Calu3 (cell line): Measurements from ENCODE around the gene LAMA1. TPM values are rescaled to one million over a fixed set of nuclear protein-coding genes. Genes with fewer than 3 reads are reported as not detected.

Experiments
- BruUV-seq: library from RNA; stranded (reverse); fragments of 400-500 nt; replicated peaks from 2 replicates; lab custom pipeline; 2021; lab: Mats Ljungman, UMichigan
- CTCF ChIA-PET: fragments of 300-600 bp; sonication (Branson Sonifier 250); formaldehyde crosslinking; loops from one replicate; lab custom pipeline; 2022; ENCODE audit warnings: antibody characterized with exemption; lab: Charles Lee
- DNase-seq: peaks from one replicate; pipeline ENCODE4 v3.0.0; 2022
- H3K27ac Mint-ChIP-seq: one replicate; pipeline ENCODE4 v1.8.0; 2022; ENCODE audit warnings: mixed read lengths; ENCODE audit not compliant: unreplicated experiment
- H3K27me3 Mint-ChIP-seq: one replicate; pipeline ENCODE4 v1.8.0; 2022; ENCODE audit warnings: mixed read lengths; ENCODE audit not compliant: unreplicated experiment
- H3K36me3 Mint-ChIP-seq: one replicate; pipeline ENCODE4 v1.8.0; 2022; ENCODE audit warnings: mild to moderate bottlenecking, moderate library complexity, mixed read lengths; ENCODE audit not compliant: insufficient read depth, unreplicated experiment
- H3K4me1 Mint-ChIP-seq: one replicate; pipeline ENCODE4 v1.8.0; 2022; ENCODE audit warnings: mild to moderate bottlenecking, low read depth, mixed read lengths; ENCODE audit not compliant: unreplicated experiment
- H3K4me3 Mint-ChIP-seq: one replicate; pipeline ENCODE4 v1.8.0; 2022; ENCODE audit warnings: mild to moderate bottlenecking, low read depth, moderate library complexity, mixed read lengths; ENCODE audit not compliant: unreplicated experiment
- H3K9me3 Mint-ChIP-seq: one replicate; pipeline ENCODE4 v1.8.0; 2022; ENCODE audit warnings: low read depth, mixed read lengths; ENCODE audit not compliant: unreplicated experiment
- intact Hi-C: fragments of 100-400 bp; cut with micrococcal nuclease; formaldehyde crosslinking; loops from one replicate; pipeline ENCODE4 v1.10.0; 2022; ENCODE audit not compliant: unreplicated experiment
- total RNA-seq: library from RNA; stranded (reverse); gene quantifications from 2 replicates; pipeline ENCODE4 v1.2.3, GENCODE V29; 2022
- TF ChIP-seq, protein P1 (sequence below): fragments of 200-600 bp; IDR thresholded peaks from one replicate; pipeline ENCODE4 v1.8.0; 2022; ENCODE audit warnings: antibody characterized with exemption; ENCODE audit not compliant: unreplicated experiment

Gene LAMA1
- total RNA-seq, 1 experiment from 2014 or later, result not detected

DNA sequence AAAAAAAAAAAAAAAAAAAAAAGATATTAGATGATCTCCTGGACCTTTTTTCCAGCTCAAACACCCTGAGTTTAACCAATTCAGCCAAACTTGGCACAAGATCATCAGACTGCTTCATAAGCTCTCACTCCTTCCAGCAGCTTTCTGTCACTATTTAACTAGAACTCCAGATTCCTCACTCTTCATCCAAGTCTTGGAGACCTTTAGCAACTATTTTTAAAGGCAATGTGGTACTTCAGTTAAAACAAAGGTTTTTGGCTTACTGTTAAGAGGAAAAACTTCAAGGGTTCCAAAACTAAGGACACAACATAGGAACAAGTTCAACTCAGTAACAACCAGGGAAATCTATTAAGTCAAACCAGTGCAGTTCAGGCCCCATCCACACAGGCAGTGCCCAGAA lies 23.2 kb downstream of the LAMA1 start:
- no peaks in the 10 kb centered on the region for H3K36me3 Mint-ChIP-seq
- no peak overlapping the region for H3K4me3 Mint-ChIP-seq
- no peaks in the 10 kb centered on the region for H3K4me1 Mint-ChIP-seq
- CTCF ChIA-PET, result no interaction called here
- BruUV-seq, result no TSS peak
- peaks cover 45% of the 10 kb centered on the region for H3K27me3 Mint-ChIP-seq
- H3K27ac Mint-ChIP-seq, result no peak overlapping the region
- TF ChIP-seq, protein P1, sequence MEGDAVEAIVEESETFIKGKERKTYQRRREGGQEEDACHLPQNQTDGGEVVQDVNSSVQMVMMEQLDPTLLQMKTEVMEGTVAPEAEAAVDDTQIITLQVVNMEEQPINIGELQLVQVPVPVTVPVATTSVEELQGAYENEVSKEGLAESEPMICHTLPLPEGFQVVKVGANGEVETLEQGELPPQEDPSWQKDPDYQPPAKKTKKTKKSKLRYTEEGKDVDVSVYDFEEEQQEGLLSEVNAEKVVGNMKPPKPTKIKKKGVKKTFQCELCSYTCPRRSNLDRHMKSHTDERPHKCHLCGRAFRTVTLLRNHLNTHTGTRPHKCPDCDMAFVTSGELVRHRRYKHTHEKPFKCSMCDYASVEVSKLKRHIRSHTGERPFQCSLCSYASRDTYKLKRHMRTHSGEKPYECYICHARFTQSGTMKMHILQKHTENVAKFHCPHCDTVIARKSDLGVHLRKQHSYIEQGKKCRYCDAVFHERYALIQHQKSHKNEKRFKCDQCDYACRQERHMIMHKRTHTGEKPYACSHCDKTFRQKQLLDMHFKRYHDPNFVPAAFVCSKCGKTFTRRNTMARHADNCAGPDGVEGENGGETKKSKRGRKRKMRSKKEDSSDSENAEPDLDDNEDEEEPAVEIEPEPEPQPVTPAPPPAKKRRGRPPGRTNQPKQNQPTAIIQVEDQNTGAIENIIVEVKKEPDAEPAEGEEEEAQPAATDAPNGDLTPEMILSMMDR, result no peak
- H3K9me3 Mint-ChIP-seq, result no peaks in the 10 kb centered on the region
- DNase-seq, result no peak
- intact Hi-C loops, result no loop called here

DNA sequence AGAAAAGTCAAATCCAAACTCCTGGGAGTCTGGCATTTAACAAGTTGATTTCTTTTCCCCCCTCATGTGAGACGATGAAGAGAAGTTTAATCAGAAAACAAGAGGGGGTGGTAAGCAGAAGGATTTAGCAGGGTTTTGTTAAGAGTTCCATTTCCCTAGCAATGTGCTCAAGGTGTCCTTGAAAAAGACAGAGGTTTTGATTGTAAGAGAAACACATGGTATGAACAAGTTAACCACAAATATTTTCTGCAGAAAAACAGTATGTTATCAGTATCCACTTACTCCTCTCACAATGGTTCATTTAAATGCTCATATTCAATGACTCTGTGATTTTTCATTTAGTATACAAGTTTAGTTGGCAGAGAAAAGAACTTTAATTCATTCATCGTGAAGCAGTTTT lies 26.8 kb downstream of the LAMA1 start:
- Mint-ChIP-seq H3K9me3 (no peaks in the 10 kb centered on the region), H3K4me3 (no peak overlapping the region), H3K4me1 (no peaks in the 10 kb centered on the region), H3K36me3 (no peaks in the 10 kb centered on the region), H3K27ac (no peak overlapping the region), H3K27me3 (peaks cover 46% of the 10 kb centered on the region)
- CTCF ChIA-PET, result no interaction called here
- no TSS peak for BruUV-seq
- intact Hi-C loops, result no loop called here
- no peak for DNase-seq
- TF ChIP-seq, protein P1, result no peak

GRCh38 chr18:7089369-7089768 lies 28.2 kb downstream of the LAMA1 start:
- Mint-ChIP-seq H3K36me3 (no peaks in the 10 kb centered on the region), H3K27ac (no peak overlapping the region), H3K27me3 (peaks cover 42% of the 10 kb centered on the region), H3K4me1 (no peaks in the 10 kb centered on the region), H3K4me3 (no peak overlapping the region), H3K9me3 (no peaks in the 10 kb centered on the region)
- intact Hi-C loops, result no loop called here
- no peak for DNase-seq
- CTCF ChIA-PET, result no interaction called here
- TF ChIP-seq, protein P1, result no peak
- no TSS peak for BruUV-seq

DNA sequence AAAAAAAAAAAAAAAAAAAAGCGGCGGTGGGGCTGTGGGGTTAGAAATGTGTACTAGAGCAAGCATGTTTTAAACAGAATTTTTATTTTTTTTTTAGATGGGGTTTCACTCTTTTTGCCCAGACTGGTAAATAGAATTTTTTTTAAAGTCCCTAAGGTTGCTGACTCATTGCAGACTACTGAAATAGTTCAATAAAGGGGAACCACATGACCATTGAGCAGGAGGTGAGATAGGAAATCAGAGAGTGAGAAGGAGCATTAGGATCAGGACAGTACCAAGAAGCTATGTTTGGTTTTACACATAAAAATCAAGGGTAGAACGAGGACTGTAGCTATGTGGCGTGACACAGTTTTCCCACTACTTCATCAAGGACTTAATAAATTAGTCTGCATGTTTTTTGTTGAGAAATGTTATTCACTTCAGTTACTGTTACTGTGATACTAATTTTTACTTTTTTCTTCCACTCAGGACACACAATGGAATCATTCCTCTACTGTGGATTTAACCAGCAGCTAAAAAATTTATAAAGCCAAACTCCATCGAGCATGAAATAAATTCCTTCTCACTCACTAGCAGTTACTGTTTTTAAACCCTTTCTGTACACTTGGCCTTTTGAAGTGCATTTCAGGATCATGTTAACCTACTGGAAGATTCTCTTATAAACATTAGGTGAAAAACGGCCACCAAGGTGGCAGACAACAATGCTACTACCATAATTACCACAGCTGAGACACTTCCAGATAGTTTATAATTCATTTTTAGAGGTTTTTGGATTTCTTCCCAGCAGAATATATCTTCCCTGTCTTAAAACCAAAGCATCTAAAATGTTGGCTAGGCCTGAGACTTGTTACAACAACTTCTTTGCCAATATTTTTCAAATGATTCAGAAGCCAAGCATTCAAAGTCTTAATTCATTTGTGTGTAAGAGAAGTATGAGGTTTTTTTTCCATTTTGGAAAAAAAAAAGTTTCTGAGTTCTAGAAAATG lies 33.2 kb downstream of the LAMA1 start:
- intact Hi-C loops, result no loop called here
- Mint-ChIP-seq H3K27me3 (peaks cover 26% of the 10 kb centered on the region), H3K36me3 (no peaks in the 10 kb centered on the region), H3K4me1 (no peaks in the 10 kb centered on the region), H3K27ac (no peak overlapping the region), H3K9me3 (no peaks in the 10 kb centered on the region), H3K4me3 (no peak overlapping the region)
- CTCF ChIA-PET, result interaction anchor here (1.6 kb wide), 1 partner anchor 12 kb away, joined by 6 read pairs; no protein-coding TSS in a partner anchor
- no peak for DNase-seq
- no TSS peak for BruUV-seq
- TF ChIP-seq, protein P1, result no peak
